Parathyroid adenoma (tissue), 2 donors: ENCODE results near the gene LMOD1.

Experiments
- H2AFZ ChIP-seq: fragments of 300-600 bp; sonication (generic); one replicate; pipeline ENCODE4 v1.7.0; 2017; ENCODE audit warnings: antibody characterized with exemption, mild to moderate bottlenecking
- H3K27ac ChIP-seq: fragments of 300-600 bp; sonication (generic); one replicate; pipeline ENCODE4 v1.7.0; 2017
- H3K27me3 ChIP-seq: fragments of 300-600 bp; sonication (generic); one replicate; pipeline ENCODE4 v1.7.0; 2017; ENCODE audit warnings: low read length; ENCODE audit not compliant: control insufficient read depth, insufficient read depth
- H3K36me3 ChIP-seq: fragments of 300-600 bp; sonication (generic); one replicate; pipeline ENCODE4 v1.7.0; 2017; ENCODE audit warnings: low read length; ENCODE audit not compliant: control insufficient read depth, insufficient read depth
- H3K4me1 ChIP-seq: fragments of 300-600 bp; sonication (generic); one replicate; pipeline ENCODE4 v1.7.0; 2017; ENCODE audit warnings: control low read depth
- H3K4me2 ChIP-seq: fragments of 300-600 bp; sonication (generic); one replicate; pipeline ENCODE4 v1.7.0; 2017; ENCODE audit warnings: low read length
- H3K4me3 ChIP-seq: fragments of 300-600 bp; sonication (generic); one replicate; pipeline ENCODE4 v1.7.0; 2017; ENCODE audit warnings: low read depth, low read length
- H3K79me2 ChIP-seq: fragments of 300-600 bp; sonication (generic); one replicate; pipeline ENCODE4 v1.7.0; 2017; ENCODE audit warnings: control low read depth
- H3K9ac ChIP-seq: fragments of 300-600 bp; sonication (generic); one replicate; pipeline ENCODE4 v1.7.0; 2017; ENCODE audit warnings: mild to moderate bottlenecking
- H3K9me3 ChIP-seq: fragments of 300-600 bp; sonication (generic); one replicate; pipeline ENCODE4 v1.7.0; 2017; ENCODE audit warnings: low read length; ENCODE audit not compliant: control insufficient read depth
- CTCF ChIP-seq: fragments of 300-600 bp; sonication (generic); IDR thresholded peaks from one replicate; pipeline ENCODE4 v1.7.0; 2017; ENCODE audit warnings: antibody characterized with exemption, mild to moderate bottlenecking
- donor health status: primary hyperparathyroidism.

Gene LMOD1

GRCh38 chr1:201907621-201908020 lies 38.7 kb downstream of the LMOD1 start:
- peaks cover 2% of the 10 kb centered on the region for H3K4me1 ChIP-seq
- no peak overlapping the region for H3K4me3 ChIP-seq
- H3K4me2 ChIP-seq = no peak overlapping the region
- no peaks in the 10 kb centered on the region for H3K79me2 ChIP-seq
- H3K9me3 ChIP-seq = no peaks in the 10 kb centered on the region
- TF ChIP-seq CTCF = no peak
- no peak overlapping the region for H2AFZ ChIP-seq
- H3K9ac ChIP-seq = no peak overlapping the region
- H3K27ac ChIP-seq = no peak overlapping the region
- no peaks in the 10 kb centered on the region for H3K36me3 ChIP-seq
- H3K27me3 ChIP-seq = no peaks in the 10 kb centered on the region

DNA sequence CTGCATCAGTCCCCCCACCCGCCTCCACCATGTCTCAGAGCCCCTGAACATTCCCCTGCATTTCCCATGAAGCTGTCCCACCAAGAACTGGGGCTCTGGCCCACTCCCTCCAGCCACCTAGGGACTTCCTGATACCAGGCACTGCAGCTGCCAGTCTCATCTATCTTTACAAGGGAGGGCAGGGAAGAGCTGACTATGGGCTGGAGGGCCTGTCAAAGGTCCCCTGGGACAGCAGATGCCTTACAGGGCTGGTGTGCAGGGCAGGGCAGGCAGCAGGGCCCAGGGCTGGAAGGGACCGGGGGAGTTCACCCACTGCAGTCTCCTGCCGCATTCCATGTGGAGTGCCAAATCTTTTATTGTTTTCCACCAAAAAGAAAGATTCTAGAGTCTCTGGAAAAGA lies 40.0 kb downstream of the LMOD1 start:
- Histone ChIP-seq H2AFZ (no peak overlapping the region), H3K79me2 (no peaks in the 10 kb centered on the region), H3K9me3 (no peaks in the 10 kb centered on the region), H3K27me3 (no peaks in the 10 kb centered on the region), H3K9ac (no peak overlapping the region), H3K27ac (no peak overlapping the region), H3K4me1 (peaks cover 2% of the 10 kb centered on the region), H3K36me3 (no peaks in the 10 kb centered on the region), H3K4me3 (no peak overlapping the region), H3K4me2 (no peak overlapping the region)
- no peak for TF ChIP-seq CTCF

DNA sequence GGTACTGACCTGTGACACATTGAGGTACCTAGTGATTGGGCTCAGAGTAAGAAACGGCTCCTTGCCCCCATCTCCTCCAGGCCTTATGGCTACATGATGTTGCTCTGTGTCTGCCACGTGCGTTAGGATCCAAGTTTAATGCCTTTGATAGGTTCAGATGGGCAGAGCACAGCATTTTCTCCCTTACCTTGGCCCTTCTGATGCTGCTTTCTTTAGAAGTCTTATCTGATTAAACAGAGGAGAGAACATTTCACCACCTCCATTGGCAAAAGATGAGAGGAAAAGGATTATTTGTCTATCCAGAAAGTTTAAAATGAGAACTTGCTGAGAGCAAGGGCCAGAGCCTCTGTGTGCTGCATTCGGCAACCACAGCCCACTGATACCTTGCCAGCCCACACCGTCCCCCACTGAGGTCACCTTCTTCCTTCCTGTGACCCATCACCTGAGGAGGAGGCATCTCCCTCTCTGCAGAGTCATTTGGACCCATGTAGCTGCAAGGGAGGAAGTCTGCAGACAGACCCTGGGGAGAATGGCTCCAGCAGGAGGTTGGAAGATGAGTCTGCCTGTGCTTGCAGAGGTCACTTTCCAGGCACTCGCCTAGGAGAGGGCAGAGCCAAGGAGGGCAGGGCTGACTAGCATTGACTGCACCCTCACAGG lies 41.0 kb downstream of the LMOD1 start:
- peaks cover 2% of the 10 kb centered on the region for H3K4me1 ChIP-seq
- no peaks in the 10 kb centered on the region for H3K79me2 ChIP-seq
- H2AFZ ChIP-seq = no peak overlapping the region
- no peaks in the 10 kb centered on the region for H3K9me3 ChIP-seq
- no peak for TF ChIP-seq CTCF
- H3K27ac ChIP-seq = peak overlapping the region; percentile 13
- no peaks in the 10 kb centered on the region for H3K36me3 ChIP-seq
- no peak overlapping the region for H3K9ac ChIP-seq
- peak overlapping the region; percentile 31 for H3K4me2 ChIP-seq
- H3K27me3 ChIP-seq = no peaks in the 10 kb centered on the region
- H3K4me3 ChIP-seq = no peak overlapping the region

GRCh38 chr1:201904579-201904978 lies 41.8 kb downstream of the LMOD1 start:
- Histone ChIP-seq H3K27ac (no peak overlapping the region), H3K36me3 (no peaks in the 10 kb centered on the region), H2AFZ (no peak overlapping the region), H3K27me3 (no peaks in the 10 kb centered on the region), H3K4me1 (peaks cover 2% of the 10 kb centered on the region), H3K79me2 (no peaks in the 10 kb centered on the region), H3K4me2 (no peak overlapping the region), H3K9ac (no peak overlapping the region), H3K4me3 (no peak overlapping the region), H3K9me3 (no peaks in the 10 kb centered on the region)
- TF ChIP-seq CTCF = no peak

DNA sequence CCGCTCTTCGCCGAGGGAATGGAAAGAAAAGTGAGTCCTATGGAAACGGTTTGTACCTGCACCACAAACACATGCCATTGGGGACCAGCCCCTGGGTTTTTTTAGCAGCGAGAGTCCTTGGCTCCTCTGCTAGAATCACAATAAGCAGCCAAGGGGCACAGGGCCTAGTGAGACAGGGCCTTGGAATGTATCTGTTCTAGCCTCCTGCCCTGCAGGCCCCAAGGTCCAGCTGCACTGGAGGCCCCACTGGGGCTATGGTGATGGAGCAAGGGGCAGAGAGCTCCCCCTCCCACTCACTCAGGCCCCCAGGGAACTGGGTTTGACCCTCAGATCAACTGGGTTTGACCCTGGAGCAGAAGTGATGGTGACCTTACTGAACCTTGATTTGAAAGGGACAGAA lies 43.2 kb downstream of the LMOD1 start:
- Histone ChIP-seq H2AFZ (no peak overlapping the region), H3K27ac (peak overlapping the region; percentile 15), H3K27me3 (no peaks in the 10 kb centered on the region), H3K9me3 (no peaks in the 10 kb centered on the region), H3K4me2 (no peak overlapping the region), H3K79me2 (no peaks in the 10 kb centered on the region), H3K4me1 (peaks cover 2% of the 10 kb centered on the region), H3K4me3 (no peak overlapping the region), H3K36me3 (no peaks in the 10 kb centered on the region), H3K9ac (no peak overlapping the region)
- no peak for TF ChIP-seq CTCF
